H1 (cell line): Measurements from ENCODE around the gene VPS13C. TPM values are rescaled to one million over a fixed set of nuclear protein-coding genes. Genes with fewer than 3 reads are reported as not detected.

ENCODE experiments used
- CTCF ChIA-PET: fragments of 300-600 bp; sonication (Branson Sonifier 250); formaldehyde crosslinking; loops from one replicate; lab custom pipeline; 2021; ENCODE audit not compliant: partially characterized antibody; lab: Charles Lee
- POLR2A ChIA-PET: fragments of 300-600 bp; sonication (Branson Sonifier 250); formaldehyde crosslinking; loops from one replicate; lab custom pipeline; 2021; ENCODE audit warnings: inconsistent platforms; ENCODE audit not compliant: partially characterized antibody; lab: Charles Lee
- DNase-seq, 2 experiments: peaks; one replicate each; pipeline versions ENCODE4 v3.0.0 to v3.0.0-alpha.2; 2010 to 2022; ENCODE audit warnings: low spot score in 2 of 2, low read depth in 1 of 2, mixed read lengths in 1 of 2
- FAIRE-seq: peaks from 2 replicates; lab custom pipeline; 2011; peaks lifted over from hg19 to GRCh38; lab: Jason Lieb, UNC
- H2AFZ ChIP-seq: 2 replicates; pipeline ENCODE4 v1.8.1; 2012; ENCODE audit warnings: low read length, inconsistent platforms
- H2AK5ac ChIP-seq: 2 replicates; pipeline ENCODE4 v1.6.1; 2013; ENCODE audit warnings: low read depth, low read length
- H2BK120ac ChIP-seq: replicated peaks from 2 replicates; pipeline ENCODE3; 2013; ENCODE audit warnings: low read depth, low read length, inconsistent platforms
- H2BK12ac ChIP-seq: 2 replicates; pipeline ENCODE4 v1.6.1; 2013; ENCODE audit warnings: low read depth, low read length
- H2BK15ac ChIP-seq: 2 replicates; pipeline ENCODE4 v1.6.1; 2013; ENCODE audit warnings: low read length
- H2BK20ac ChIP-seq: 2 replicates; pipeline ENCODE4 v1.6.1; 2013; ENCODE audit warnings: low read length
- H2BK5ac ChIP-seq: 2 replicates; pipeline ENCODE4 v1.6.1; 2013; ENCODE audit warnings: low read depth, low read length
- H3K14ac ChIP-seq: 2 replicates; pipeline ENCODE4 v1.6.1; 2013; ENCODE audit warnings: inconsistent platforms; ENCODE audit not compliant: insufficient read length
- H3K18ac ChIP-seq: 2 replicates; pipeline ENCODE4 v1.6.1; 2013; ENCODE audit warnings: low read length; ENCODE audit errors: extremely low read depth
- H3K23ac ChIP-seq: 2 replicates; pipeline ENCODE4 v1.6.1; 2013; ENCODE audit warnings: inconsistent platforms; ENCODE audit not compliant: insufficient read length
- H3K23me2 ChIP-seq: 2 replicates; pipeline ENCODE4 v1.6.1; 2013; ENCODE audit warnings: low read depth, low read length
- H3K27ac ChIP-seq: 2 replicates; pipeline ENCODE4 v1.6.1; 2011; ENCODE audit warnings: low read depth, low read length, inconsistent platforms
- H3K27me3 ChIP-seq, 4 experiments: replicated peaks in 1 of 4; 1 replicate in 1 of 4; 2 replicates in 3 of 4; pipeline versions ENCODE4 v1.6.1 to v1.8.1; 2011 to 2013; ENCODE audit warnings: low read length in 3 of 4, mild to moderate bottlenecking in 3 of 4, inconsistent platforms in 2 of 4, mixed read lengths in 2 of 4, moderate library complexity in 1 of 4; ENCODE audit not compliant: control insufficient read depth in 3 of 4, insufficient read depth in 3 of 4; ENCODE audit errors: extremely low read depth in 1 of 4
- H3K36me3 ChIP-seq, 4 experiments: 2 replicates each; pipeline versions ENCODE4 v1.6.1 to v1.8.1; 2011 to 2013; ENCODE audit warnings: mild to moderate bottlenecking in 4 of 4, low read length in 3 of 4, moderate library complexity in 2 of 4, control low read depth in 1 of 4, inconsistent platforms in 1 of 4; ENCODE audit not compliant: insufficient read depth in 4 of 4, control insufficient read depth in 2 of 4
- H3K4ac ChIP-seq: replicated peaks from 2 replicates; pipeline ENCODE3; 2013; ENCODE audit warnings: low read length, low read depth, mixed read lengths, inconsistent platforms; ENCODE audit not compliant: insufficient read length
- H3K4me1 ChIP-seq, 4 experiments: replicated peaks in 1 of 4; 1 replicate in 1 of 4; 2 replicates in 3 of 4; pipeline versions ENCODE4 v1.6.1 to v1.8.1; 2011 to 2013; ENCODE audit warnings: low read length in 3 of 4, inconsistent platforms in 2 of 4, mixed read lengths in 1 of 4; ENCODE audit not compliant: insufficient read depth in 4 of 4, control insufficient read depth in 3 of 4
- H3K4me2 ChIP-seq, 2 experiments: 2 replicates each; pipeline versions ENCODE4 v1.6.1 to v1.8.1; 2011 to 2013; ENCODE audit warnings: low read depth in 2 of 2, low read length in 2 of 2, control low read depth in 1 of 2, inconsistent platforms in 1 of 2, mild to moderate bottlenecking in 1 of 2; ENCODE audit not compliant: insufficient read depth in 1 of 2
- H3K4me3 ChIP-seq, 4 experiments: fragments of 200-600, 300-600 bp in 1 of 4; sonication (generic), shearing (Covaris generic), sonication (Bioruptor Twin) in 1 of 4; 2 replicates each; pipeline versions ENCODE4 v1.5.1 to v1.8.1; 2011 to 2016; ENCODE audit warnings: low read length in 4 of 4, low read depth in 3 of 4, control low read depth in 2 of 4, inconsistent platforms in 2 of 4, mild to moderate bottlenecking in 2 of 4, mixed read lengths in 1 of 4, moderate library complexity in 1 of 4; ENCODE audit not compliant: insufficient read depth in 2 of 4; ENCODE audit errors: extremely low read depth in 1 of 4
- H3K56ac ChIP-seq: replicated peaks from 2 replicates; pipeline ENCODE3; 2013; ENCODE audit warnings: low read depth, mild to moderate bottlenecking, mixed read lengths, low read length, inconsistent platforms; ENCODE audit not compliant: insufficient read length
- H3K79me1 ChIP-seq: 2 replicates; pipeline ENCODE4 v1.6.1; 2013; ENCODE audit warnings: low read depth, low read length, control low read depth
- H3K79me2 ChIP-seq, 2 experiments: 2 replicates each; pipeline versions ENCODE4 v1.6.1 to v1.8.1; 2012 to 2013; ENCODE audit warnings: low read length in 2 of 2, mild to moderate bottlenecking in 2 of 2, inconsistent platforms in 1 of 2; ENCODE audit not compliant: insufficient read depth in 2 of 2, control insufficient read depth in 1 of 2
- H3K9ac ChIP-seq, 4 experiments: replicated peaks in 1 of 4; 1 replicate in 1 of 4; 2 replicates in 3 of 4; pipeline versions ENCODE4 v1.6.1 to v1.8.1; 2011 to 2013; ENCODE audit warnings: low read depth in 3 of 4, low read length in 3 of 4, control low read depth in 2 of 4, mild to moderate bottlenecking in 2 of 4, moderate library complexity in 2 of 4, inconsistent platforms in 1 of 4; ENCODE audit errors: extremely low read depth in 1 of 4
- H3K9me3 ChIP-seq, 2 experiments: 2 replicates each; pipeline versions ENCODE4 v1.6.1 to v1.8.1; 2012 to 2013; ENCODE audit warnings: mild to moderate bottlenecking in 2 of 2, moderate library complexity in 2 of 2, control low read depth in 1 of 2, inconsistent platforms in 1 of 2, low read depth in 1 of 2, low read length in 1 of 2, mixed read lengths in 1 of 2; ENCODE audit not compliant: insufficient read depth in 2 of 2
- H4K20me1 ChIP-seq, 2 experiments: replicated peaks in 1 of 2; 2 replicates each; pipeline versions ENCODE3 to v1.8.1; 2011 to 2013; ENCODE audit warnings: inconsistent platforms in 2 of 2, low read length in 2 of 2, mild to moderate bottlenecking in 1 of 2; ENCODE audit not compliant: insufficient read depth in 2 of 2, control insufficient read depth in 1 of 2
- H4K5ac ChIP-seq: 2 replicates; pipeline ENCODE4 v1.6.1; 2013; ENCODE audit warnings: low read length, low read depth, mixed read lengths, inconsistent platforms; ENCODE audit not compliant: insufficient read length
- H4K8ac ChIP-seq: 2 replicates; pipeline ENCODE4 v1.8.0; 2013; ENCODE audit warnings: mild to moderate bottlenecking, moderate library complexity, low read length, inconsistent platforms; ENCODE audit not compliant: insufficient read depth; ENCODE audit errors: extremely low read depth
- H4K91ac ChIP-seq: replicated peaks from 2 replicates; pipeline ENCODE3; 2013; ENCODE audit warnings: low read length, mixed read lengths, inconsistent platforms; ENCODE audit not compliant: insufficient read length
- CBX8 ChIP-seq: fragments of 300-800, 300-1000 bp; sonication (generic); IDR thresholded peaks from 2 replicates; pipeline ENCODE4 v1.7.1; 2016; ENCODE audit warnings: low read depth, low read length, borderline replicate concordance
- JUND ChIP-seq: IDR thresholded peaks from 2 replicates; pipeline ENCODE4 v1.6.1; 2011; ENCODE audit warnings: mild to moderate bottlenecking, improper control_type of control experiment, low read length
- KDM4A ChIP-seq: IDR thresholded peaks from one replicate; pipeline ENCODE4 v1.7.1; 2012; ENCODE audit warnings: low read depth, mild to moderate bottlenecking, moderate library complexity, low read length, inconsistent platforms; ENCODE audit not compliant: severe bottlenecking
- POLR2AphosphoS5 ChIP-seq: IDR thresholded peaks from 2 replicates; pipeline ENCODE4 v1.6.1; 2011; ENCODE audit warnings: low read depth, low read length
- RBBP5 ChIP-seq: IDR thresholded peaks from 2 replicates; pipeline ENCODE4 v1.7.1; 2012; ENCODE audit warnings: low read depth, mild to moderate bottlenecking, inconsistent platforms, low read length, moderate library complexity, borderline replicate concordance
- SIRT6 ChIP-seq: IDR thresholded peaks from one replicate; pipeline ENCODE4 v1.7.1; 2012; ENCODE audit warnings: low read length, inconsistent platforms
- TEAD4 ChIP-seq: IDR thresholded peaks from 2 replicates; pipeline ENCODE4 v1.6.1; 2012; ENCODE audit warnings: low read depth, low read length, inconsistent platforms, mixed read lengths
- WGBS, 2 experiments: shearing (Covaris generic) in 1 of 2; methylation state at CpG; one replicate each; pipeline versions ENCODE4 v1.1.6 to v1.1.7; 2013 to 2015; ENCODE audit warnings: low lambda C conversion rate in 2 of 2, mixed read lengths in 2 of 2, inconsistent platforms in 1 of 2, low coverage in 1 of 2, missing lambda C conversion rate in 1 of 2; ENCODE audit not compliant: insufficient replicate concordance in 2 of 2, insufficient coverage in 1 of 2, insufficient read length in 1 of 2; ENCODE audit errors: extremely low coverage in 1 of 2, missing lambda C conversion rate in 1 of 2; 5-methylcytosine and 5-hydroxymethylcytosine counted together
- polyA plus RNA-seq, 7 experiments: library from polyadenylated mRNA; depleted of rRNA in 3 of 7; stranded (reverse) in 5 of 7; unstranded in 2 of 7; fragments of >200 nt in 5 of 7; fragments of 200-250 nt in 2 of 7; gene quantifications; 1 replicate in 5 of 7; 2 replicates in 1 of 7; 4 replicates in 1 of 7; pipeline versions ENCODE4 v1.2.1 to v1.2.3, GENCODE V29; 2011 to 2013; ENCODE audit warnings: missing spikeins in 2 of 7, mixed read lengths in 2 of 7
- total RNA-seq: library from RNA; stranded (reverse); fragmentation: NEBNext Ultra II Directional; extraction: Animal tissue kit (Norgen Biotek cat#: 25700); gene quantifications from 2 replicates; pipeline ENCODE4 v1.2.1, GENCODE V29; 2021
- TF ChIP-seq, protein P1 (sequence below): IDR thresholded peaks from 2 replicates; pipeline ENCODE4 v1.6.1; 2012; ENCODE audit warnings: inconsistent platforms

Gene VPS13C
- total and polyA plus RNA-seq, 2 of the 8 experiments (the other 6 are each of a cell fraction or from before 2014, with no cell fraction given): 4.8 to 18.8 TPM

DNA sequence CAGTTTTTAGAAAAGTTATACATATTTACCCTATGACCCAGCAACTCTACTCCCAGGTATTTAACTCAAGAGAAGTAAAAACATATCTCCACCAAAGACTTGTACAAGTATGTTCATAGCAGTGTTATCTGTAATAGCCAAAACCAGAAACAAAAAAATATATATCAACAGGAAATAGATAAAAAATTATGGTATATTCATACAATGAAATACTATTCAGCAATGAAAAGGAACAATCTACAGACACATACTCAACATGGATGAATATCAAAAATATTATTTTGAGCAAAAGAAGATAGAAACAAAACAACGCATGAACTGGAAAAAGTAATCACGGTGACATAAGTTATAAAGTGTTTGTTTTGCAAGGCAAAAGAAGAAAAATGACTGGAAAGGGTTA, 72.4 kb downstream of the VPS13C start:
- no peak overlapping the region for H3K23ac ChIP-seq
- no peak overlapping the region for H3K4me2 ChIP-seq
- H4K8ac ChIP-seq: no peak overlapping the region
- H3K27ac ChIP-seq: no peak overlapping the region
- no peak overlapping the region for H2BK20ac ChIP-seq
- CTCF ChIA-PET: interaction anchor here (0.7 kb wide), 1 partner anchor 38 kb away, joined by 3 read pairs; no protein-coding TSS in a partner anchor
- H4K20me1 ChIP-seq: peaks cover 0 to 2% of the 10 kb centered on the region in 2 experiments
- TF ChIP-seq KDM4A (no peak), RBBP5 (no peak), POLR2AphosphoS5 (no peak), JUND (no peak), TEAD4 (no peak), CBX8 (no peak), SIRT6 (no peak)
- TF ChIP-seq, protein P1, sequence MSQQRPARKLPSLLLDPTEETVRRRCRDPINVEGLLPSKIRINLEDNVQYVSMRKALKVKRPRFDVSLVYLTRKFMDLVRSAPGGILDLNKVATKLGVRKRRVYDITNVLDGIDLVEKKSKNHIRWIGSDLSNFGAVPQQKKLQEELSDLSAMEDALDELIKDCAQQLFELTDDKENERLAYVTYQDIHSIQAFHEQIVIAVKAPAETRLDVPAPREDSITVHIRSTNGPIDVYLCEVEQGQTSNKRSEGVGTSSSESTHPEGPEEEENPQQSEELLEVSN: no peak
- TF ChIP-seq, all 59 proteins: peak for 0
- Histone ChIP-seq H3K9me3 (no peaks in the 10 kb centered on the region), H2BK5ac (no peak overlapping the region), H2BK15ac (no peak overlapping the region), H3K56ac (no peak overlapping the region), H3K23me2 (no peaks in the 10 kb centered on the region), H3K4ac (no peak overlapping the region), H3K9ac (no peak overlapping the region), H3K79me1 (no peaks in the 10 kb centered on the region), H4K5ac (no peak overlapping the region), H3K27me3 (no peaks in the 10 kb centered on the region), H2AK5ac (no peak overlapping the region), H4K91ac (no peak overlapping the region), H3K4me3 (no peak overlapping the region), H3K18ac (no peak overlapping the region), H3K4me1 (no peaks in the 10 kb centered on the region), H2AFZ (no peak overlapping the region), H3K14ac (no peak overlapping the region), H3K79me2 (no peaks in the 10 kb centered on the region), H2BK12ac (no peak overlapping the region), H3K36me3 (peaks cover 0 to 4% (median 2%) of the 10 kb centered on the region in 4 experiments; a peak in 2 of 8 replicates), H2BK120ac (no peak overlapping the region)
- POLR2A ChIA-PET: no interaction called here
- WGBS, 2 experiments: 94% methylated on average over 2 of the region's 2 CpGs; no CpG with 5 or more reads in 1 of the 2 experiments
- no peak for DNase-seq
- FAIRE-seq: no peak
